WTC11 (cell line): Measurements from ENCODE around the gene TAF15. TPM values are rescaled to one million over a fixed set of nuclear protein-coding genes. Genes with fewer than 3 reads are reported as not detected.

ENCODE experiments used
- ATAC-seq: fragments of 200-7000 bp; cut with Tn5 transposase; 2 replicates; pipeline ENCODE4 v1.10.0; 2021; ENCODE audit warnings: mild to moderate bottlenecking, moderate library complexity
- CTCF ChIA-PET: fragments of 300-600 bp; sonication (Branson Sonifier 250); formaldehyde crosslinking; loops from one replicate; lab custom pipeline; 2021; ENCODE audit warnings: antibody characterized with exemption; lab: Charles Lee
- POLR2A ChIA-PET: fragments of 350-600 bp; sonication (Branson Sonifier 250); formaldehyde crosslinking; loops from one replicate; lab custom pipeline; 2021; ENCODE audit warnings: antibody characterized with exemption; lab: Charles Lee
- DNase-seq: peaks from one replicate; pipeline ENCODE4 v3.0.0; 2021; ENCODE audit warnings: low spot score
- H3K27ac Mint-ChIP-seq: 2 replicates; pipeline ENCODE4 v1.8.0; 2021; ENCODE audit warnings: mixed read lengths
- H3K27me3 Mint-ChIP-seq: 2 replicates; pipeline ENCODE4 v1.8.0; 2021; ENCODE audit warnings: low read depth, mild to moderate bottlenecking, moderate library complexity, mixed read lengths
- H3K36me3 Mint-ChIP-seq: 2 replicates; pipeline ENCODE4 v1.8.0; 2021; ENCODE audit warnings: mixed read lengths
- H3K4me1 Mint-ChIP-seq: 2 replicates; pipeline ENCODE4 v1.8.0; 2022; ENCODE audit warnings: mixed read lengths
- H3K4me3 Mint-ChIP-seq: 2 replicates; pipeline ENCODE4 v1.8.0; 2021; ENCODE audit warnings: mild to moderate bottlenecking, moderate library complexity, mixed read lengths
- H3K9me3 Mint-ChIP-seq: 2 replicates; pipeline ENCODE4 v1.8.0; 2021; ENCODE audit warnings: mixed read lengths
- CREB1 ChIP-seq: sonication (generic); formaldehyde crosslinking; IDR thresholded peaks from 2 replicates; pipeline ENCODE4 v1.8.0; 2023; ENCODE audit warnings: mild to moderate bottlenecking, missing genetic modification reagents
- FOXJ3 ChIP-seq: sonication (generic); formaldehyde crosslinking; IDR thresholded peaks from 2 replicates; pipeline ENCODE4 v1.9.0; 2021; ENCODE audit warnings: missing genetic modification reagents, mild to moderate bottlenecking, borderline replicate concordance
- GABPB1 ChIP-seq: sonication (generic); formaldehyde crosslinking; IDR thresholded peaks from 2 replicates; pipeline ENCODE4 v1.8.1; 2023; ENCODE audit warnings: mild to moderate bottlenecking, missing genetic modification reagents
- KAT7 ChIP-seq: sonication (generic); formaldehyde crosslinking; IDR thresholded peaks from 2 replicates; pipeline ENCODE4 v1.8.1; 2023; ENCODE audit warnings: missing genetic modification reagents, mild to moderate bottlenecking, borderline replicate concordance
- OVOL2 ChIP-seq: fragments of 250-450 bp; sonication (Bioruptor Pico); IDR thresholded peaks from 2 replicates; pipeline ENCODE4 v1.9.0; 2021; ENCODE audit warnings: mild to moderate bottlenecking, borderline replicate concordance
- PRRX2 ChIP-seq: fragments of 250-450 bp; sonication (Bioruptor Pico); IDR thresholded peaks from 2 replicates; pipeline ENCODE4 v1.8.0; 2021; ENCODE audit warnings: mild to moderate bottlenecking
- TCF7 ChIP-seq: sonication (generic); formaldehyde crosslinking; IDR thresholded peaks from 2 replicates; pipeline ENCODE4 v1.8.0; 2022; ENCODE audit warnings: mild to moderate bottlenecking, low read depth, missing genetic modification reagents, moderate library complexity
- TEAD4 ChIP-seq: sonication (generic); formaldehyde crosslinking; IDR thresholded peaks from 2 replicates; pipeline ENCODE4 v1.8.0; 2022; ENCODE audit warnings: mild to moderate bottlenecking, missing genetic modification reagents
- ZBTB21 ChIP-seq: sonication (generic); formaldehyde crosslinking; IDR thresholded peaks from 2 replicates; pipeline ENCODE4 v1.8.1; 2023; ENCODE audit warnings: mild to moderate bottlenecking, missing genetic modification reagents, borderline replicate concordance
- ZNF138 ChIP-seq: sonication (generic); formaldehyde crosslinking; conservative IDR thresholded peaks from 2 replicates; pipeline ENCODE4 v1.8.1; 2022; ENCODE audit warnings: mild to moderate bottlenecking, moderate library complexity, missing genetic modification reagents
- ZNF317 ChIP-seq: sonication (generic); formaldehyde crosslinking; IDR thresholded peaks from 2 replicates; pipeline ENCODE4 v1.8.1; 2023; ENCODE audit warnings: low read depth, mild to moderate bottlenecking, moderate library complexity, missing genetic modification reagents, borderline replicate concordance
- ZNF423 ChIP-seq: fragments of 250-450 bp; sonication (Bioruptor Pico); IDR thresholded peaks from 2 replicates; pipeline ENCODE4 v2.1.2; 2022; ENCODE audit warnings: mild to moderate bottlenecking, moderate library complexity
- total RNA-seq: library from RNA; stranded (reverse); gene quantifications from 3 replicates; pipeline ENCODE4 v1.2.3, GENCODE V29; 2021
- TF ChIP-seq, protein P1 (sequence below): sonication (generic); formaldehyde crosslinking; IDR thresholded peaks from 2 replicates; pipeline ENCODE4 v1.8.0; 2023; ENCODE audit warnings: missing genetic modification reagents
- TF ChIP-seq, protein P2 (sequence below): fragments of 250-450 bp; sonication (Bioruptor Pico); IDR thresholded peaks from 2 replicates; pipeline ENCODE4 v2.1.2; 2022; ENCODE audit warnings: mild to moderate bottlenecking, moderate library complexity
- TF ChIP-seq, protein P3 (sequence below): sonication (generic); formaldehyde crosslinking; IDR thresholded peaks from 2 replicates; pipeline ENCODE4 v1.8.1; 2023; ENCODE audit warnings: mild to moderate bottlenecking, missing genetic modification reagents, moderate library complexity
- TF ChIP-seq, protein P4 (sequence below): sonication (generic); formaldehyde crosslinking; conservative IDR thresholded peaks from 2 replicates; pipeline ENCODE4 v1.8.1; 2022; ENCODE audit warnings: mild to moderate bottlenecking, missing genetic modification reagents
- TF ChIP-seq, protein P5 (sequence below): fragments of 250-450 bp; sonication (Bioruptor Pico); IDR thresholded peaks from 2 replicates; pipeline ENCODE4 v1.9.0; 2021; ENCODE audit warnings: mild to moderate bottlenecking
- TF ChIP-seq, protein P6 (sequence below): fragments of 250-450 bp; sonication (Bioruptor Pico); IDR thresholded peaks from 2 replicates; pipeline ENCODE4 v1.9.0; 2021; ENCODE audit warnings: mild to moderate bottlenecking
- TF ChIP-seq, protein P7 (sequence below): sonication (generic); formaldehyde crosslinking; IDR thresholded peaks from 2 replicates; pipeline ENCODE4 v1.8.0; 2023; ENCODE audit warnings: mild to moderate bottlenecking, missing genetic modification reagents
- TF ChIP-seq, protein P8 (sequence below): sonication (generic); formaldehyde crosslinking; IDR thresholded peaks from 2 replicates; pipeline ENCODE4 v1.8.0; 2022; ENCODE audit warnings: mild to moderate bottlenecking, missing genetic modification reagents

TAF15 gene
- total RNA-seq, 1 experiment from 2014 or later: 273 TPM

DNA sequence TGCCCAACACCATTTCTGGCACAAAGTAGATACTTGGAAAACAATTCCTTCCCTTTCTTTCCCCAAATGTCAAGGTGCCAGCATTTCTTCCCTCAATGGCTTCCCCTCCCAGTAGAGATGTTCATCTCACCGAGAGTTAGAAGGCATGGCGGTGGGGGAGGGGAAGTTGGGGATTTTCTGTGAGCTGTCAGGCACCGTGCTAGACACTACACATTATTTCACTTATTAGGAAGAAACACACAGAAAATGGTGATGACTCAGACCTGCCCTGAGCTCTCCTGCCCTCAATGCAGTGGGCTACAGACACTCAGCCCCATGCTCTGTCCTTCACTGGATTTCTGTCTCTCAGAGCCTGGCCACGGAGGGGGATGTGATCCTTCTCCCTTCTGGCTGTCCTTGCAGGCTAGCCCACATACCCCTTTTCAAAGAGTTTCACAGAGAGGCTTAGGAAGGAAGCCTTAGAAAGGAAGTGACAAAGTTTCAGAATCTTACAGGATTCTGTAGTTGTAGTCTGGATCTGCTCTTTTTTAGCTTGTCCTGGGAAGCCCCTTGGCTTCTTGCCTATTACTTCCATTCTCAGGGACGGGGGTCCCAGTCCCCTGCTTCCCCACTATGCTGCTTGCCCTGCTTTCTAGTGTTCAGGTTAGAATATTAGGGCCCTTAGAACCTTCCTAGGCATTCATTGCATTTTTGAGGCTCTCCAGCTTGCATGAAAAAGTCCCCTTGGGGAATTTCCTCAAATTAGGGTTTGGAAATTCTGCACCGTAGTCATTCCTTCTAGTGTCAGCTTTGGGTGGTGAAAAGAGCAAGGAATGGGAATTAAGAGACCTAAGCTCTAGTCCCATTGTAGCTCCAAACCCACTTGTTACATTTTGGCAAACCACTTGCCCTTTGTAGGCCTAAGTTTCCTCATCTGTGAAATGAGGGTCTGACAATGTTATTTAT, 83.1 kb downstream of the TAF15 start:
- no peaks in the 10 kb centered on the region for H3K36me3 Mint-ChIP-seq
- CTCF ChIA-PET: interaction anchor here (1.0 to 2.1 kb wide), 2 partner anchors 18 to 21 kb away, joined by 3 to 5 read pairs; no protein-coding TSS in a partner anchor
- ATAC-seq (no peak), DNase-seq (no peak)
- peaks cover 22% of the 10 kb centered on the region for H3K4me1 Mint-ChIP-seq
- H3K27ac Mint-ChIP-seq: no peak overlapping the region
- POLR2A ChIA-PET: no interaction called here
- H3K9me3 Mint-ChIP-seq: no peaks in the 10 kb centered on the region
- H3K27me3 Mint-ChIP-seq: no peaks in the 10 kb centered on the region
- TF ChIP-seq, protein P1, sequence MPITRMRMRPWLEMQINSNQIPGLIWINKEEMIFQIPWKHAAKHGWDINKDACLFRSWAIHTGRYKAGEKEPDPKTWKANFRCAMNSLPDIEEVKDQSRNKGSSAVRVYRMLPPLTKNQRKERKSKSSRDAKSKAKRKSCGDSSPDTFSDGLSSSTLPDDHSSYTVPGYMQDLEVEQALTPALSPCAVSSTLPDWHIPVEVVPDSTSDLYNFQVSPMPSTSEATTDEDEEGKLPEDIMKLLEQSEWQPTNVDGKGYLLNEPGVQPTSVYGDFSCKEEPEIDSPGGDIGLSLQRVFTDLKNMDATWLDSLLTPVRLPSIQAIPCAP: no peak
- TF ChIP-seq OVOL2 (CRISPR knock-in tag) (no peak), FOXJ3 (CRISPR knock-in tag) (no peak), PRRX2 (no peak), TCF7 (no peak), ZNF138 (CRISPR knock-in tag) (no peak), KAT7 (CRISPR knock-in tag) (no peak), ZNF423 (CRISPR knock-in tag) (no peak), GABPB1 (CRISPR knock-in tag) (no peak), CREB1 (no peak), TEAD4 (no peak), ZNF317 (CRISPR knock-in tag) (no peak), ZBTB21 (no peak)
- TF ChIP-seq, protein P2, sequence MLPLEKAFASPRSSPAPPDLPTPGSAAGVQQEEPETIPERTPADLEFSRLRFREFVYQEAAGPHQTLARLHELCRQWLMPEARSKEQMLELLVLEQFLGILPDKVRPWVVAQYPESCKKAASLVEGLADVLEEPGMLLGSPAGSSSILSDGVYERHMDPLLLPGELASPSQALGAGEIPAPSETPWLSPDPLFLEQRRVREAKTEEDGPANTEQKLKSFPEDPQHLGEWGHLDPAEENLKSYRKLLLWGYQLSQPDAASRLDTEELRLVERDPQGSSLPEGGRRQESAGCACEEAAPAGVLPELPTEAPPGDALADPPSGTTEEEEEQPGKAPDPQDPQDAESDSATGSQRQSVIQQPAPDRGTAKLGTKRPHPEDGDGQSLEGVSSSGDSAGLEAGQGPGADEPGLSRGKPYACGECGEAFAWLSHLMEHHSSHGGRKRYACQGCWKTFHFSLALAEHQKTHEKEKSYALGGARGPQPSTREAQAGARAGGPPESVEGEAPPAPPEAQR (CRISPR knock-in tag): no peak
- TF ChIP-seq, protein P3, sequence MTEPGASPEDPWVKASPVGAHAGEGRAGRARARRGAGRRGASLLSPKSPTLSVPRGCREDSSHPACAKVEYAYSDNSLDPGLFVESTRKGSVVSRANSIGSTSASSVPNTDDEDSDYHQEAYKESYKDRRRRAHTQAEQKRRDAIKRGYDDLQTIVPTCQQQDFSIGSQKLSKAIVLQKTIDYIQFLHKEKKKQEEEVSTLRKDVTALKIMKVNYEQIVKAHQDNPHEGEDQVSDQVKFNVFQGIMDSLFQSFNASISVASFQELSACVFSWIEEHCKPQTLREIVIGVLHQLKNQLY (CRISPR knock-in tag): no peak
- TF ChIP-seq, protein P4, sequence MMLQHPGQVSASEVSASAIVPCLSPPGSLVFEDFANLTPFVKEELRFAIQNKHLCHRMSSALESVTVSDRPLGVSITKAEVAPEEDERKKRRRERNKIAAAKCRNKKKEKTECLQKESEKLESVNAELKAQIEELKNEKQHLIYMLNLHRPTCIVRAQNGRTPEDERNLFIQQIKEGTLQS (CRISPR knock-in tag): no peak
- TF ChIP-seq, protein P5, sequence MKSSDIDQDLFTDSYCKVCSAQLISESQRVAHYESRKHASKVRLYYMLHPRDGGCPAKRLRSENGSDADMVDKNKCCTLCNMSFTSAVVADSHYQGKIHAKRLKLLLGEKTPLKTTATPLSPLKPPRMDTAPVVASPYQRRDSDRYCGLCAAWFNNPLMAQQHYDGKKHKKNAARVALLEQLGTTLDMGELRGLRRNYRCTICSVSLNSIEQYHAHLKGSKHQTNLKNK: no peak
- TF ChIP-seq, protein P6, sequence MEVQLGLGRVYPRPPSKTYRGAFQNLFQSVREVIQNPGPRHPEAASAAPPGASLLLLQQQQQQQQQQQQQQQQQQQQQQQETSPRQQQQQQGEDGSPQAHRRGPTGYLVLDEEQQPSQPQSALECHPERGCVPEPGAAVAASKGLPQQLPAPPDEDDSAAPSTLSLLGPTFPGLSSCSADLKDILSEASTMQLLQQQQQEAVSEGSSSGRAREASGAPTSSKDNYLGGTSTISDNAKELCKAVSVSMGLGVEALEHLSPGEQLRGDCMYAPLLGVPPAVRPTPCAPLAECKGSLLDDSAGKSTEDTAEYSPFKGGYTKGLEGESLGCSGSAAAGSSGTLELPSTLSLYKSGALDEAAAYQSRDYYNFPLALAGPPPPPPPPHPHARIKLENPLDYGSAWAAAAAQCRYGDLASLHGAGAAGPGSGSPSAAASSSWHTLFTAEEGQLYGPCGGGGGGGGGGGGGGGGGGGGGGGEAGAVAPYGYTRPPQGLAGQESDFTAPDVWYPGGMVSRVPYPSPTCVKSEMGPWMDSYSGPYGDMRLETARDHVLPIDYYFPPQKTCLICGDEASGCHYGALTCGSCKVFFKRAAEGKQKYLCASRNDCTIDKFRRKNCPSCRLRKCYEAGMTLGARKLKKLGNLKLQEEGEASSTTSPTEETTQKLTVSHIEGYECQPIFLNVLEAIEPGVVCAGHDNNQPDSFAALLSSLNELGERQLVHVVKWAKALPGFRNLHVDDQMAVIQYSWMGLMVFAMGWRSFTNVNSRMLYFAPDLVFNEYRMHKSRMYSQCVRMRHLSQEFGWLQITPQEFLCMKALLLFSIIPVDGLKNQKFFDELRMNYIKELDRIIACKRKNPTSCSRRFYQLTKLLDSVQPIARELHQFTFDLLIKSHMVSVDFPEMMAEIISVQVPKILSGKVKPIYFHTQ (CRISPR knock-in tag): no peak
- TF ChIP-seq, protein P7, sequence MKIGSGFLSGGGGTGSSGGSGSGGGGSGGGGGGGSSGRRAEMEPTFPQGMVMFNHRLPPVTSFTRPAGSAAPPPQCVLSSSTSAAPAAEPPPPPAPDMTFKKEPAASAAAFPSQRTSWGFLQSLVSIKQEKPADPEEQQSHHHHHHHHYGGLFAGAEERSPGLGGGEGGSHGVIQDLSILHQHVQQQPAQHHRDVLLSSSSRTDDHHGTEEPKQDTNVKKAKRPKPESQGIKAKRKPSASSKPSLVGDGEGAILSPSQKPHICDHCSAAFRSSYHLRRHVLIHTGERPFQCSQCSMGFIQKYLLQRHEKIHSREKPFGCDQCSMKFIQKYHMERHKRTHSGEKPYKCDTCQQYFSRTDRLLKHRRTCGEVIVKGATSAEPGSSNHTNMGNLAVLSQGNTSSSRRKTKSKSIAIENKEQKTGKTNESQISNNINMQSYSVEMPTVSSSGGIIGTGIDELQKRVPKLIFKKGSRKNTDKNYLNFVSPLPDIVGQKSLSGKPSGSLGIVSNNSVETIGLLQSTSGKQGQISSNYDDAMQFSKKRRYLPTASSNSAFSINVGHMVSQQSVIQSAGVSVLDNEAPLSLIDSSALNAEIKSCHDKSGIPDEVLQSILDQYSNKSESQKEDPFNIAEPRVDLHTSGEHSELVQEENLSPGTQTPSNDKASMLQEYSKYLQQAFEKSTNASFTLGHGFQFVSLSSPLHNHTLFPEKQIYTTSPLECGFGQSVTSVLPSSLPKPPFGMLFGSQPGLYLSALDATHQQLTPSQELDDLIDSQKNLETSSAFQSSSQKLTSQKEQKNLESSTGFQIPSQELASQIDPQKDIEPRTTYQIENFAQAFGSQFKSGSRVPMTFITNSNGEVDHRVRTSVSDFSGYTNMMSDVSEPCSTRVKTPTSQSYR (CRISPR knock-in tag): no peak
- TF ChIP-seq, protein P8, sequence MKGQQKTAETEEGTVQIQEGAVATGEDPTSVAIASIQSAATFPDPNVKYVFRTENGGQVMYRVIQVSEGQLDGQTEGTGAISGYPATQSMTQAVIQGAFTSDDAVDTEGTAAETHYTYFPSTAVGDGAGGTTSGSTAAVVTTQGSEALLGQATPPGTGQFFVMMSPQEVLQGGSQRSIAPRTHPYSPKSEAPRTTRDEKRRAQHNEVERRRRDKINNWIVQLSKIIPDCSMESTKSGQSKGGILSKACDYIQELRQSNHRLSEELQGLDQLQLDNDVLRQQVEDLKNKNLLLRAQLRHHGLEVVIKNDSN (CRISPR knock-in tag): no peak
- no peak overlapping the region for H3K4me3 Mint-ChIP-seq
